SU-DHL-6 (cell line): ENCODE results near the gene SYT4.

Experiments
- H2AFZ ChIP-seq: fragments of 200-600 bp; sonication (generic); 2 replicates; pipeline ENCODE4 v1.6.1; 2014; ENCODE audit warnings: low read depth, mild to moderate bottlenecking, moderate library complexity, mixed read lengths, antibody characterized with exemption, low read length; ENCODE audit not compliant: severe bottlenecking
- H3F3A ChIP-seq: fragments of 200-600 bp; shearing (Covaris generic); 2 replicates; pipeline ENCODE4 v1.6.0; 2016; ENCODE audit warnings: antibody characterized with exemption, mild to moderate bottlenecking; ENCODE audit not compliant: insufficient read depth
- H3K27ac ChIP-seq: fragments of 200-600 bp; sonication (generic); 2 replicates; pipeline ENCODE4 v1.5.1; 2016; ENCODE audit warnings: low read depth, mild to moderate bottlenecking, low read length, moderate library complexity, mixed read lengths
- H3K27me3 ChIP-seq: fragments of 200-600 bp; sonication (generic), shearing (Covaris generic); 2 replicates; pipeline ENCODE4 v1.6.0; 2014; ENCODE audit warnings: mild to moderate bottlenecking, low read length
- H3K36me3 ChIP-seq: fragments of 200-600 bp; sonication (generic); 2 replicates; pipeline ENCODE4 v1.6.1; 2014; ENCODE audit warnings: mild to moderate bottlenecking, low read length, mixed read lengths
- H3K4me2 ChIP-seq: fragments of 300-600, 200-600 bp; shearing (Covaris generic), sonication (generic); 2 replicates; pipeline ENCODE4 v1.6.0; 2014; ENCODE audit warnings: low read length, low read depth, mild to moderate bottlenecking; ENCODE audit not compliant: poor library complexity, severe bottlenecking
- H3K4me3 ChIP-seq: fragments of 200-600 bp; sonication (generic); 2 replicates; pipeline ENCODE4 v1.5.1; 2014; ENCODE audit warnings: antibody characterized with exemption, low read length, mild to moderate bottlenecking, mixed read lengths; ENCODE audit not compliant: insufficient read depth, poor library complexity, severe bottlenecking
- H3K79me2 ChIP-seq: fragments of 200-600 bp; sonication (generic); 2 replicates; pipeline ENCODE4 v1.6.1; 2014; ENCODE audit warnings: mild to moderate bottlenecking, low read length, moderate library complexity; ENCODE audit not compliant: insufficient read depth
- H3K9ac ChIP-seq: fragments of 200-600 bp; sonication (generic); 2 replicates; pipeline ENCODE4 v1.7.0; 2014; ENCODE audit warnings: mild to moderate bottlenecking, low read length
- H3K9me2 ChIP-seq: fragments of 200-600 bp; sonication (generic); replicated peaks from 2 replicates; pipeline ENCODE4 v1.6.1; 2014; ENCODE audit warnings: low read length; ENCODE audit not compliant: insufficient read depth
- H3K9me3 ChIP-seq: fragments of 200-600 bp; sonication (generic); 2 replicates; pipeline ENCODE4 v1.6.1; 2014; ENCODE audit warnings: low read length, mixed read lengths; ENCODE audit not compliant: insufficient read depth
- H4K20me1 ChIP-seq: fragments of 200-600 bp; sonication (generic); 2 replicates; pipeline ENCODE4 v1.6.1; 2014; ENCODE audit warnings: low read depth, mild to moderate bottlenecking, antibody characterized with exemption, low read length, moderate library complexity, mixed read lengths
- EZH2phosphoT487 ChIP-seq: fragments of 200-600 bp; sonication (generic), shearing (Covaris generic); conservative IDR thresholded peaks from 2 replicates; pipeline ENCODE4 v1.6.1; 2018; ENCODE audit warnings: mild to moderate bottlenecking, antibody characterized with exemption, low read length, moderate library complexity, mixed read lengths
- TF ChIP-seq, protein P1 (sequence below): fragments of 200-600 bp; sonication (generic); IDR thresholded peaks from one replicate; pipeline ENCODE4 v1.5.1; 2017; ENCODE audit warnings: antibody characterized with exemption, mild to moderate bottlenecking, low read length, moderate library complexity; ENCODE audit not compliant: insufficient read depth, poor library complexity, severe bottlenecking

Gene SYT4

DNA sequence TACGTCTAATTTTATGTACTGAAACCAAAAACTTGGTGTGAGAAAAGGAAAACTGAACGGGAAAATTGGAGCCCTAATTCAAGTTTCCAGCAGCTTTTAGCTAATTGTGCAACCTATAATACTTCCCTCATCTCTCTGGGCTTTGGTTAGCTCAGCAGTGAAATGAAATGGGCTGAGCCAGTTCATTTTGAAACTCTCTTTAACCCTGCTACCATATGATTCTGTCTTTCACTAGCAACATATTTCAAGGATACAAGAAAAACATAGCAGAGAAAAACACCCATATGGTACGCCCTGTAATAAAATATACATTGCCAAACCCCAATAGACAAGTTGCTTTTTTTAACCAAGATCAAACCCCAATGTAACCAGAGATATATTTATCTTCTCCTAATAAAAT lies 799 bp downstream of the SYT4 start:
- no peaks in the 10 kb centered on the region for H3K9me3 ChIP-seq
- H3K4me2 ChIP-seq: no peak overlapping the region
- no peaks in the 10 kb centered on the region for H3K27me3 ChIP-seq
- no peaks in the 10 kb centered on the region for H3K36me3 ChIP-seq
- H3K9ac ChIP-seq: no peak overlapping the region
- H3F3A ChIP-seq: no peaks in the 10 kb centered on the region
- no peak overlapping the region for H3K4me3 ChIP-seq
- no peaks in the 10 kb centered on the region for H3K79me2 ChIP-seq
- H3K27ac ChIP-seq: no peak overlapping the region
- no peak overlapping the region for H2AFZ ChIP-seq
- H4K20me1 ChIP-seq: no peaks in the 10 kb centered on the region
- no peaks in the 10 kb centered on the region for H3K9me2 ChIP-seq
- no peak for TF ChIP-seq EZH2phosphoT487
- TF ChIP-seq, protein P1, sequence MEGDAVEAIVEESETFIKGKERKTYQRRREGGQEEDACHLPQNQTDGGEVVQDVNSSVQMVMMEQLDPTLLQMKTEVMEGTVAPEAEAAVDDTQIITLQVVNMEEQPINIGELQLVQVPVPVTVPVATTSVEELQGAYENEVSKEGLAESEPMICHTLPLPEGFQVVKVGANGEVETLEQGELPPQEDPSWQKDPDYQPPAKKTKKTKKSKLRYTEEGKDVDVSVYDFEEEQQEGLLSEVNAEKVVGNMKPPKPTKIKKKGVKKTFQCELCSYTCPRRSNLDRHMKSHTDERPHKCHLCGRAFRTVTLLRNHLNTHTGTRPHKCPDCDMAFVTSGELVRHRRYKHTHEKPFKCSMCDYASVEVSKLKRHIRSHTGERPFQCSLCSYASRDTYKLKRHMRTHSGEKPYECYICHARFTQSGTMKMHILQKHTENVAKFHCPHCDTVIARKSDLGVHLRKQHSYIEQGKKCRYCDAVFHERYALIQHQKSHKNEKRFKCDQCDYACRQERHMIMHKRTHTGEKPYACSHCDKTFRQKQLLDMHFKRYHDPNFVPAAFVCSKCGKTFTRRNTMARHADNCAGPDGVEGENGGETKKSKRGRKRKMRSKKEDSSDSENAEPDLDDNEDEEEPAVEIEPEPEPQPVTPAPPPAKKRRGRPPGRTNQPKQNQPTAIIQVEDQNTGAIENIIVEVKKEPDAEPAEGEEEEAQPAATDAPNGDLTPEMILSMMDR: no peak

DNA sequence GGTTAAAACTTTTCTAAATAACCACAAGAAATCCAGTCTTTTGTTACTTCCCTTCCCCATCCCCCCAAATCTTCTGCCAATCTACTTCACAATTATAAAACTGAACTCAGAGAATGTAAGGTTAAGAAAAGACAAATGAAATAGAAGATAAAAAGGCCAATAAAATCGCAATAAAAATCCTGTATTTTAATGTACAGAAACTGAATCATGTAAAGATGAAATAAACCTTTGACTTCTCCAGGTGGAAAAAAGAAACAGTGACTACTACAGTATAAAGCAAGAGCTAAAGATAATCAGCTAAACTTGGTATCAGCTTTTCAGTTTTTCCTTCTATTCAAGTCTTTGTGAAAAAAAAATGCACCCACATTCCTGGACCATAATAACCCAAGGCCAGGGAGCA lies 1.7 kb downstream of the SYT4 start:
- Histone ChIP-seq H3K9me2 (no peaks in the 10 kb centered on the region), H3K79me2 (no peaks in the 10 kb centered on the region), H2AFZ (no peak overlapping the region), H3K27me3 (no peaks in the 10 kb centered on the region), H3K9ac (no peak overlapping the region), H3K27ac (no peak overlapping the region), H3K9me3 (no peaks in the 10 kb centered on the region), H3F3A (no peaks in the 10 kb centered on the region), H4K20me1 (no peaks in the 10 kb centered on the region), H3K4me2 (no peak overlapping the region), H3K36me3 (no peaks in the 10 kb centered on the region), H3K4me3 (no peak overlapping the region)
- TF ChIP-seq, protein P1: no peak
- TF ChIP-seq EZH2phosphoT487: no peak

DNA sequence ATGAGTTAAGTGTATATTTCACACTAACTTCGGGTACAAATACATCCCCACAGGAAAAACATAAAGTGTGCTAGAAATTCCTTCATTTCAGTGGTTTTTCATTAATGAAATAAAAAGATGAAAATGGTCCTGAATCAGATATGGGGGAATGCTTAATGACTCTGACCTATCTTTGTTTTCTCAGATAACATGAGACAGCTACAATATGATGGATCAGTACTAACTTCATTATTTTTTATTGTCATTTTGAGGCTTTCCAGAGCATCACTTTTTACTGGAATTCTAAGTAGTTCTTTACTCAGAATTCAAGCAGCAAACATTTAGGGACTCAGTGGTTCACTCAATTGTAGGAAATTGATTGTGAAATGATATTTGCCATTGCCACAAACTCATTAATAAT lies 2.8 kb downstream of the SYT4 start:
- no peak overlapping the region for H3K9ac ChIP-seq
- no peaks in the 10 kb centered on the region for H4K20me1 ChIP-seq
- no peak overlapping the region for H3K4me3 ChIP-seq
- TF ChIP-seq EZH2phosphoT487: no peak
- TF ChIP-seq, protein P1: no peak
- no peak overlapping the region for H2AFZ ChIP-seq
- H3K36me3 ChIP-seq: no peaks in the 10 kb centered on the region
- no peak overlapping the region for H3K27ac ChIP-seq
- no peak overlapping the region for H3K4me2 ChIP-seq
- H3K79me2 ChIP-seq: no peaks in the 10 kb centered on the region
- no peaks in the 10 kb centered on the region for H3K9me3 ChIP-seq
- no peaks in the 10 kb centered on the region for H3K27me3 ChIP-seq
- H3K9me2 ChIP-seq: no peaks in the 10 kb centered on the region
- no peaks in the 10 kb centered on the region for H3F3A ChIP-seq
